Endothelial cell (in vitro differentiated cells): ENCODE measurements around the gene FFAR2. TPM values are rescaled to one million over a fixed set of nuclear protein-coding genes. Genes with fewer than 3 reads are reported as not detected.

Experiments used
- DNase-seq: peaks from one replicate; pipeline ENCODE4 v3.0.0; 2021; ENCODE audit warnings: low spot score
- H3K27ac Mint-ChIP-seq: one replicate; pipeline ENCODE4 v1.8.0; 2021; ENCODE audit warnings: mixed read lengths, inconsistent platforms; ENCODE audit not compliant: unreplicated experiment
- H3K27me3 Mint-ChIP-seq: one replicate; pipeline ENCODE4 v1.8.0; 2021; ENCODE audit warnings: mild to moderate bottlenecking, moderate library complexity, mixed read lengths, inconsistent platforms; ENCODE audit not compliant: unreplicated experiment
- H3K36me3 Mint-ChIP-seq: one replicate; pipeline ENCODE4 v1.8.0; 2021; ENCODE audit warnings: mild to moderate bottlenecking, low read depth, mixed read lengths, inconsistent platforms; ENCODE audit not compliant: unreplicated experiment
- H3K4me1 Mint-ChIP-seq: one replicate; pipeline ENCODE4 v1.8.0; 2021; ENCODE audit warnings: mild to moderate bottlenecking, mixed read lengths, inconsistent platforms; ENCODE audit not compliant: unreplicated experiment
- H3K4me3 Mint-ChIP-seq: one replicate; pipeline ENCODE4 v1.8.0; 2021; ENCODE audit warnings: mild to moderate bottlenecking, mixed read lengths, inconsistent platforms; ENCODE audit not compliant: unreplicated experiment
- H3K9me3 Mint-ChIP-seq: one replicate; pipeline ENCODE4 v1.8.0; 2021; ENCODE audit warnings: mixed read lengths, inconsistent platforms; ENCODE audit not compliant: unreplicated experiment
- total RNA-seq: library from RNA; stranded (reverse); fragmentation: NEBNext Ultra II Directional; extraction: Animal tissue kit (Norgen Biotek cat#: 25700); gene quantifications from one replicate; pipeline ENCODE4 v1.2.1, GENCODE V29; 2021; ENCODE audit not compliant: unreplicated experiment
- TF ChIP-seq, protein P1 (sequence below): fragments of 200-600 bp; sonication (generic); IDR thresholded peaks from one replicate; pipeline ENCODE4 v1.5.0; 2021; ENCODE audit warnings: antibody characterized with exemption; ENCODE audit not compliant: unreplicated experiment

The FFAR2 gene
- total RNA-seq, 1 donor from 2014 or later = 0.46 TPM

DNA sequence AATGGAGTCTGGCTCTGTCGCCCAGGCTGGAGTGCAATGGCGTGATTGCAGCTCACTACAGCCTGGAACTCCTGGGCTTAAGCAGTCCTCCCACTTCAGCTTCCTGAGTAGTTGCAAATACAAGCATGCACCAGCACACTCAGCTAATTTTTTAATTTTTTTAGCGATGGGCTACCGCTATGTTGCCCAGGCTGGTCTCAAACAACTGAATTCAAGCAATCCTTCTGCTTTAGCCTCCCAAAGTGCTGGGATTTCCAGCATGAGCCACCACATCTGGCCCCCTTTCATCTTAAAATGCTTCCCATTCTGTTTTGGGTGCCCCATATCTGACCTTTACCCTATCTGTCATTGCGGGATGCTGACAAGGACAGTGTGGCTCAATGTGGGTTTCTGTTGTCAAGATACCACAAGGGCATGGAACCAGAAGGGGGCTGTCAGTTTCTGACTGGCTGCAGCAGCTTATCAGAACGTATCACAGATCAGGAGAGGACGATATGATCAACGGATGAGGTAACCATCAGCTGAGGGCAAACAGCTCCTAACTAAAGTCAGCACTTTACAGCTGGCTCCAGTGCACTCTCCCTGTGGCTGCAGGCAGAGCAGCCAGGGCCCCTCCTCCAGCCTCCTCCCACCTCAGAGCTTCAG lies 44.8 kb upstream of the FFAR2 start:
- H3K9me3 Mint-ChIP-seq = no peaks in the 10 kb centered on the region
- H3K4me3 Mint-ChIP-seq = no peak overlapping the region
- peaks cover 6% of the 10 kb centered on the region for H3K27me3 Mint-ChIP-seq
- TF ChIP-seq, protein P1, sequence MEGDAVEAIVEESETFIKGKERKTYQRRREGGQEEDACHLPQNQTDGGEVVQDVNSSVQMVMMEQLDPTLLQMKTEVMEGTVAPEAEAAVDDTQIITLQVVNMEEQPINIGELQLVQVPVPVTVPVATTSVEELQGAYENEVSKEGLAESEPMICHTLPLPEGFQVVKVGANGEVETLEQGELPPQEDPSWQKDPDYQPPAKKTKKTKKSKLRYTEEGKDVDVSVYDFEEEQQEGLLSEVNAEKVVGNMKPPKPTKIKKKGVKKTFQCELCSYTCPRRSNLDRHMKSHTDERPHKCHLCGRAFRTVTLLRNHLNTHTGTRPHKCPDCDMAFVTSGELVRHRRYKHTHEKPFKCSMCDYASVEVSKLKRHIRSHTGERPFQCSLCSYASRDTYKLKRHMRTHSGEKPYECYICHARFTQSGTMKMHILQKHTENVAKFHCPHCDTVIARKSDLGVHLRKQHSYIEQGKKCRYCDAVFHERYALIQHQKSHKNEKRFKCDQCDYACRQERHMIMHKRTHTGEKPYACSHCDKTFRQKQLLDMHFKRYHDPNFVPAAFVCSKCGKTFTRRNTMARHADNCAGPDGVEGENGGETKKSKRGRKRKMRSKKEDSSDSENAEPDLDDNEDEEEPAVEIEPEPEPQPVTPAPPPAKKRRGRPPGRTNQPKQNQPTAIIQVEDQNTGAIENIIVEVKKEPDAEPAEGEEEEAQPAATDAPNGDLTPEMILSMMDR = no peak
- H3K36me3 Mint-ChIP-seq = no peaks in the 10 kb centered on the region
- no peaks in the 10 kb centered on the region for H3K4me1 Mint-ChIP-seq
- H3K27ac Mint-ChIP-seq = no peak overlapping the region
- no peak for DNase-seq

DNA sequence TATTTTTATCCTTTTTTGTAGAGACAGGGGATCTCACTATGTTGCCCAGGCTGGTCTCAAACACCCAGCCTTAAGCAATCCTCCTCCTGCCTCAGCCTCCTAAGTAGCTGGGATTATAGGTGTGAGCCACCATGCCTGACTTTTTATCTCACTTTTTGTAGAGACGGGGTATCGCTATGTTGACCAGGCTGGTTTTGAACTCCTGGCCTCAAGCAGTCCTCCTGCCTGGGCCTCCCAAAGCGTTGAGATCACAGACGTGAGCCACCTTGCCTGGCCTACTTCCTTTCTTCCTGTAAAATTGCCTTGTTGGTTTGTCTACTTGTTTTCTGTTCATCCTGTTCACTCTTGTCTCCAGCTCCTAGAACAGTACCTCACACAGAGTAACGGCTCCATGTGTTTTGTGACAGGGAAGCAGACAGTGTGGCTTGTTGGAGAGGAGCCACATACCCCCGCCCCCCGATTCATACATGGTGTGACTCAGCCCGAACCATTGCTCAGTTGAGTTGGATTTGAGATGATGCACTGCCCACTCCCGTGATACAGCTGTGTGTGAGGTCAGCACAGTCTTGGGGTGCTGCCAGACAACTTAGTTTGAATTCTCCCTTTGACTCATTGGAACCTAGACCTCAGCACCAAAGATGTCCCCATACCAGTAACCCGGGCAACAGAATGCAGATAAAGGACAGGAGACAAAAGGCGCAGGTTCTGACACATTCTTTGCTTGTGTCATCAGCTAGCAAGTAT lies 43.0 kb upstream of the FFAR2 start:
- Mint-ChIP-seq H3K36me3 (no peaks in the 10 kb centered on the region), H3K4me1 (peaks cover 4% of the 10 kb centered on the region), H3K9me3 (no peaks in the 10 kb centered on the region), H3K27ac (no peak overlapping the region), H3K27me3 (peaks cover 7% of the 10 kb centered on the region), H3K4me3 (no peak overlapping the region)
- TF ChIP-seq, protein P1 = no peak
- DNase-seq = no peak

DNA sequence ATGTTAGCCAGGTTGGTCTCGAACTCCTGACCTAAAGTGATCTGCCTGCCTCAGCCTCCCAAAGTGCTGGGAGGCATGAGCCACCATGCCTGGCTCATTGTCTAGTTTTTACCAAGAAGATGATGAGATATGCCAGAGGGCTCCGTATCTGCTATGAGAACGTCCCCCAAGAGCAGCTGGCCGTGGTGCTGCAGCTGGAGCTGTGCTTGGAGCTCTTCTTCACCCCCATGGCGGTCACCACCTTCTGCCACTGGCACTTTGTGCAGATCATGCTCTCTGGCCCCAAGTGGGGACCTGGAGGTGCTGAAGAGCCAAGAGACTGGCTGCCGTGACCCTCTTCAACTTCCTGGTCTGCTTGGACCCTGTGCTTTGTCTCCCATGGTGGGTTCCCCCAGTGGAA lies 40.4 kb upstream of the FFAR2 start:
- Mint-ChIP-seq H3K27ac (no peak overlapping the region), H3K27me3 (peaks cover 3% of the 10 kb centered on the region), H3K9me3 (no peaks in the 10 kb centered on the region), H3K4me1 (peaks cover 4% of the 10 kb centered on the region), H3K4me3 (no peak overlapping the region), H3K36me3 (no peaks in the 10 kb centered on the region)
- TF ChIP-seq, protein P1 = no peak
- DNase-seq = no peak

DNA sequence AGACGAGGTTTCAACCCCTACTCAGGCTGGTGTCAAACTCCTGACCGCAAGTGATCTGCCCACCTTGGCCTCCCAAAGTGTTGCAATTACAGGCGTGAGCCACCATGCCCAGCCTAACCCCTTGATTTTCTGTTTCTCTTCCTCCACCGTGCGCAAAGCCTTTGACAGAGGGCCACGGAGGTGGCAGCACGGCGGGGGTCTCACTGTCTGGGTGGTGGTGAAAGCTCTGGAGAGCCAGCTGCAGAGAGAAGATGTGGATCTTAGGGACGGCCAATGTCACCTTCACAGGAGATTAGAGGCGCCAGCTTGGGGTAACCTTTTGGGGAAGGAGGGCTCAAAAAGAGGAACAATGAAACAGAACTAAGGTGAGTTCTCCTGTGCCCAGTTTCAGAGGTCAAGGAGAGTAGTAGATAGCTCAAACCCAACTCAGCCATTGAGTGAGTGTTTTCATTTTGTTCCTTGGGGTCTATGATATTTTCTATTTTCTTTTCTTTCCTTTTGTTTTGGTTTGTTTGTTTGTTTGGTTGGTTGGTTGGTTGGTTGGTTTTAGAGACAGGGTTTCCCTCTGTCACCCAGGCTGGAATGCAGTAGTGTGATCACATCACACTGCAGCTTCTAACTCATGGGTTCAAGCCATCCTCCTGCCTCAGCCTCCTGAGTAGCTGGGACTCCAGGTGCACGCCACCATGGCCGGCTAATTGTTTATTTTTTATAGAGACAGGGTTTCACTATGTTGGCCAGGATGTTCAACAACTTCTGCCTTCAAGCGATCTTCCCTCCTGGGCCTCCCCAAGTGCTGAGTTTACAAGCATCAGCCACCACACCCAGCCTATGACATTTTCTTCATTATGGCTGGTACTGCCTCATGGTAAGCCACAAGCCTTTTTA lies 39.5 kb upstream of the FFAR2 start:
- Mint-ChIP-seq H3K4me1 (peaks cover 4% of the 10 kb centered on the region), H3K4me3 (no peak overlapping the region), H3K27me3 (peaks cover 5% of the 10 kb centered on the region), H3K27ac (no peak overlapping the region), H3K36me3 (no peaks in the 10 kb centered on the region), H3K9me3 (no peaks in the 10 kb centered on the region)
- no peak for DNase-seq
- TF ChIP-seq, protein P1 = no peak
